Measurements from ENCODE around the gene GPRC5A. TPM values are rescaled to one million over a fixed set of nuclear protein-coding genes. Genes with fewer than 3 reads are reported as not detected.
"Not testable (repeated sequence)": the region's sequence is repeated elsewhere in the genome, so short reads cannot be mapped to it uniquely, and the experiment has no call there.

GPRC5A gene
- total RNA-seq, 1 donor from 2014 or later, result 28.7 TPM

DNA sequence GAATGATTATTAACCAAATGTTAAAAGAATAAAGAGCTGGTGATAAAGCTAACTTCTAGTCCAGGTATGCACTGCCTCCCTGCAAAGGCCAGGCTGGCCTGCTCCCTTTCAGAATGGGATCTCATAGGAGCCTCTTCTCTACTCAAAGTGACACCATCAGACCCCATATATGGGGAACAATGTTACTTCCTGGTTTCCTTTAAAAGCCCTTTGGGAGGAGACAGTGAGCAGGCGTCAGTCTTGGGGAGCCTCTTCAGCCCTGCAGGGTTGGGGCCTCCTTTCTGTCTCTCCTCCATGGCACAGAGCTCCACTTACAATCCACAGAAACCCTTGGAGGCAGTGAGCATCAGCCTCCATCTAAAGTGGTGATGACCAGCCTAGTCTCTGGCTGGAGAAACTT, 17.3 kb upstream of the GPRC5A start:
- no peak for DNase-seq (ENCODE audit: low read depth)

DNA sequence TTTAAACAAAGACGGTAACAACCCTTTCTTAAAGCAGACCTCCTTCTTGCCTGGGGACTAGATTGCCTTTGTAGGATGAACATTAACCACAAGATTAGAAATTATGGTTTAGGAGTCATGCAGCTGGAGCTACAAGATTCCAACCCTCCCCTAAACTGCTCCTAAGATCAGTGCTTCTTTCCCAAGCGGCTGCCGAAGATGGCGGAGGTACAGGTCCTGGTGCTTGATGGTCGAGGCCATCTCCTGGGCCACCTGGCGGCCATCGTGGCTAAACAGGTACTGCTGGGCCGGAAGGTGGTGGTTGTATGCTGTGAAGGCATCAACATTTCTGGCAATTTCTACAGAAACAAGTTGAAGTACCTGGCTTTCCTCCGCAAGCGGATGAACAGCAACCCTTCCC, 16.1 kb upstream of the GPRC5A start:
- not testable (repeated sequence) for DNase-seq (ENCODE audit: low read depth); H3K4me3 ChIP-seq (ENCODE audit: low read depth, low read length); H3K27me3 ChIP-seq (ENCODE audit: control insufficient read depth, insufficient read depth, low read length); H3K36me3 ChIP-seq (ENCODE audit: control insufficient read depth, insufficient read depth, low read length)

More for the DNA sequence above, 17.3 kb upstream of the GPRC5A start:
- TF ChIP-seq CTCF (IDR thresholded peaks at IDR 0.05; ENCODE audit: insufficient read depth, low read length, poor library complexity, severe bottlenecking), result no peak
- Histone ChIP-seq H3K36me3 (ENCODE audit: control insufficient read depth, insufficient read depth, low read length) (no peaks in the 10 kb centered on the region), H3K4me3 (ENCODE audit: low read depth, low read length) (no peak overlapping the region), H3K27me3 (ENCODE audit: control insufficient read depth, insufficient read depth, low read length) (no peaks in the 10 kb centered on the region)

GRCh38 chr12:12877153-12877768, 14.1 kb upstream of the GPRC5A start:
- DNase-seq (ENCODE audit: low read depth), result no peak

DNA sequence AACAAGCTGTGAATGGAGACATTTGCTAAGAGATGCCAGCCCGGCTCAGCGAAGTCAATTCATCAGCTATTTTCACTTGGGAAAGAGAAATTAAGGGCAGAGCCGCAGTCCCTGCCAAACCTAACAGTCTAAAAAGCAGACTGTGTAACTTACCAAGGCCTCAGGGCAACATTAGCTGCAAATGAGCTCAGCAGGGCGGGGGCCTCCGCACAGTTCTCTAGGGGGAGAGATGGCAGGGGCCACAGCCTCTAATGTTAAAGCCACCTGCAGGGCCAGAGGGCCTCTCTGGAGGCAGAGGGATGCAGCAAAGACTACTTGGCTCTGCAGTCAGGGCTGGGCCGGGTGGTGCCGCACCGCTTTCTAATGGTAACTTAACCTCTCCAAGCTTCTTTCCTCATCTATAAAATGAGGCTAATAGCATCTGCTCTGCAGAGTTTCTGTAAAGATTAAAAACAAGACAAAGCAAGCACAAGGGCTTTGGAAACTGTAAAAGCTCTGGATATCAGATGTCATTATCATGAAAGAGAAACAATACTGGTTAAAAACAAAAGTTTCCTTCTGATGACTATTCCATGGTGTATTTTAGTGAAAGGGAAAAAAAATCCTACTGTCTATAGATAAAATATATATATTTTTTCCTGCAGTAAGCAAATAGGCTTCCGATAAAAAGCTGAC, 13.4 kb upstream of the GPRC5A start:
- no peak for TF ChIP-seq CTCF (IDR thresholded peaks at IDR 0.05; ENCODE audit: insufficient read depth, low read length, poor library complexity, severe bottlenecking)
- no peaks in the 10 kb centered on the region for H3K36me3 ChIP-seq (ENCODE audit: control insufficient read depth, insufficient read depth, low read length)
- H3K4me3 ChIP-seq (ENCODE audit: low read depth, low read length), result no peak overlapping the region
- no peaks in the 10 kb centered on the region for H3K27me3 ChIP-seq (ENCODE audit: control insufficient read depth, insufficient read depth, low read length)
- DNase-seq (ENCODE audit: low read depth), result no peak

More at GRCh38 chr12:12877153-12877768, 14.1 kb upstream of the GPRC5A start:
- no peaks in the 10 kb centered on the region for H3K36me3 ChIP-seq (ENCODE audit: control insufficient read depth, insufficient read depth, low read length)
- H3K27me3 ChIP-seq (ENCODE audit: control insufficient read depth, insufficient read depth, low read length), result no peaks in the 10 kb centered on the region
- no peak for TF ChIP-seq CTCF (IDR thresholded peaks at IDR 0.05; ENCODE audit: insufficient read depth, low read length, poor library complexity, severe bottlenecking)
- no peak overlapping the region for H3K4me3 ChIP-seq (ENCODE audit: low read depth, low read length)

- DNase-seq (ENCODE audit: low read depth), result no peak
- TF ChIP-seq CTCF (IDR thresholded peaks at IDR 0.05; ENCODE audit: insufficient read depth, low read length, poor library complexity, severe bottlenecking), result no peak
- Histone ChIP-seq H3K4me3 (ENCODE audit: low read depth, low read length) (no peak overlapping the region), H3K27me3 (ENCODE audit: control insufficient read depth, insufficient read depth, low read length) (no peaks in the 10 kb centered on the region), H3K36me3 (ENCODE audit: control insufficient read depth, insufficient read depth, low read length) (no peaks in the 10 kb centered on the region)
These were observed 10.8 kb upstream of the GPRC5A start for GRCh38 chr12:12880537-12880936.

DNA sequence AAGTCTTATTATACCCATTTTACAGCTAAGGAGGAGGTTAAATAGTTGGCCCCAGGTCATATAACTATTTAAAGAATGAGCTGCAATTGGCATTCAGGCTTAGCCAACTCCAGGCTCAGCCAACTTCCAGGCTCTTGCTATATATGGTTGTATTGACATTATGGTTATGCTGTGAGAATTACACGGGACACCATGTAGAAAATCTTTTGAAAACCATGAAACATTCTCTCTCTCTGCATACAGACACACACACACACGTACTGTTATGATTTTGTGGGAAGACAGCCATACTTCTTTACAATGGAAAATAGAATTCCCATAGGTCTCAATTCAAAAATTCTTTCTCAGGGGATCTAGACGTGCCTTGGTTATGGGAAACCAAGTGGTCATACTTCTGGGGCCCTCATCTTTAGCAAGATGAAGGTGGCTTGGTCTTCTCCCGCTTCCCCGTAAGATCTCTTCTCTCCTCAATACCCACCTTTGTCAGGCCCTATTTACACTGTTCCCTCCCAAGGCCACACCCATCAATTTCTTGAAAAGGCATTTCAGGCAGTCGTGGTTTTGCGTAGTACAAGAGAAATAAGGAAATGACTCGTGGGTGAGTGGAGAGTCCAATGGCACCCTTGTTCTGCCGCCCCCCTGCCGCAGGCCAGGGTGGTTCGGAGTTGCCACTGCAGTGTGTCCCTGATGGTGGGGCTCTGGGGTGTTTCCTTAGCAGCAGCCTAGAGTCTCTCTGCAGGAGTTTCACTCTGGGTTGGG, 10.0 kb upstream of the GPRC5A start:
- Histone ChIP-seq H3K4me3 (ENCODE audit: low read depth, low read length) (no peak overlapping the region), H3K36me3 (ENCODE audit: control insufficient read depth, insufficient read depth, low read length) (no peaks in the 10 kb centered on the region), H3K27me3 (ENCODE audit: control insufficient read depth, insufficient read depth, low read length) (no peaks in the 10 kb centered on the region)
- no peak for TF ChIP-seq CTCF (IDR thresholded peaks at IDR 0.05; ENCODE audit: insufficient read depth, low read length, poor library complexity, severe bottlenecking)
- no peak for DNase-seq (ENCODE audit: low read depth)
